GM23248 (cell line): ENCODE measurements around the gene ZFAND5. TPM values are rescaled to one million over a fixed set of nuclear protein-coding genes. Genes with fewer than 3 reads are reported as not detected.

Source experiments
- DNase-seq: peaks from one replicate; pipeline ENCODE4 v3.0.0-alpha.2; 2015
- H2AFZ ChIP-seq: fragments of 200-600 bp; sonication (generic); 2 replicates; pipeline ENCODE4 v1.6.1; 2016; ENCODE audit warnings: antibody characterized with exemption
- H3F3A ChIP-seq: fragments of 200-600 bp; sonication (generic); 2 replicates; pipeline ENCODE4 v1.6.1; 2016; ENCODE audit warnings: mild to moderate bottlenecking, antibody characterized with exemption, mixed run types; ENCODE audit not compliant: insufficient read depth
- H3K27ac ChIP-seq: fragments of 200-600 bp; sonication (generic); 2 replicates; pipeline ENCODE4 v1.5.1; 2016; ENCODE audit warnings: mild to moderate bottlenecking
- H3K27me3 ChIP-seq: fragments of 200-600 bp; sonication (generic); replicated peaks from 2 replicates; pipeline ENCODE4 v1.6.1; 2016; ENCODE audit warnings: mild to moderate bottlenecking; ENCODE audit not compliant: insufficient read depth
- H3K36me3 ChIP-seq: fragments of 200-600 bp; sonication (generic); 2 replicates; pipeline ENCODE4 v1.6.1; 2016; ENCODE audit warnings: low read depth, mild to moderate bottlenecking
- H3K4me1 ChIP-seq: fragments of 200-600 bp; sonication (generic); 2 replicates; pipeline ENCODE4 v1.6.1; 2016; ENCODE audit warnings: mild to moderate bottlenecking; ENCODE audit not compliant: insufficient read depth
- H3K4me2 ChIP-seq: fragments of 200-600 bp; sonication (generic); one replicate; pipeline ENCODE4 v1.6.1; 2016; ENCODE audit warnings: mild to moderate bottlenecking; ENCODE audit not compliant: unreplicated experiment
- H3K4me3 ChIP-seq: fragments of 200-600 bp; sonication (generic); 2 replicates; pipeline ENCODE4 v1.5.1; 2016; ENCODE audit warnings: mild to moderate bottlenecking
- H3K79me2 ChIP-seq: fragments of 200-600 bp; sonication (generic); 2 replicates; pipeline ENCODE4 v1.6.1; 2016; ENCODE audit warnings: mild to moderate bottlenecking; ENCODE audit not compliant: insufficient read depth
- H3K9ac ChIP-seq: fragments of 200-600 bp; sonication (generic); 2 replicates; pipeline ENCODE4 v1.6.1; 2016; ENCODE audit warnings: mild to moderate bottlenecking
- H3K9me2 ChIP-seq: fragments of 200-600 bp; sonication (generic); 2 replicates; pipeline ENCODE4 v1.6.1; 2016; ENCODE audit warnings: mixed run types, mild to moderate bottlenecking, moderate library complexity; ENCODE audit not compliant: insufficient read depth
- H3K9me3 ChIP-seq: fragments of 200-600 bp; sonication (generic); one replicate; pipeline ENCODE4 v1.6.1; 2017; ENCODE audit warnings: low read depth
- H4K20me1 ChIP-seq: fragments of 200-600 bp; sonication (generic); 2 replicates; pipeline ENCODE4 v1.6.0; 2016; ENCODE audit not compliant: insufficient read depth
- EZH2 ChIP-seq: fragments of 200-600 bp; sonication (generic); IDR thresholded peaks from 2 replicates; pipeline ENCODE4 v1.6.1; 2018; ENCODE audit warnings: antibody characterized with exemption, mild to moderate bottlenecking; ENCODE audit not compliant: insufficient read depth, poor library complexity, severe bottlenecking
- EZH2phosphoT487 ChIP-seq: fragments of 200-600 bp; sonication (generic); IDR thresholded peaks from 2 replicates; pipeline ENCODE4 v1.6.1; 2018; ENCODE audit warnings: antibody characterized with exemption, moderate library complexity, mild to moderate bottlenecking, low read depth; ENCODE audit not compliant: insufficient read depth
- WGBS, 2 experiments: methylation state at CpG; one replicate each; pipeline ENCODE4 v1.1.6; 2015 to 2017; ENCODE audit warnings: low lambda C conversion rate in 2 of 2, low coverage in 1 of 2; ENCODE audit errors: missing lambda C conversion rate in 2 of 2; 5-methylcytosine and 5-hydroxymethylcytosine counted together
- in situ Hi-C: fragments of 300-500 bp; cut with MboI; formaldehyde crosslinking; loops from 2 replicates; pipeline ENCODE4 v1.15.0; 2020
- polyA plus RNA-seq: library from polyadenylated mRNA; unstranded; fragments of >200 nt; fragmentation: Nextera tagmentation; extraction: Ambion mirVana; gene quantifications from 2 replicates; pipeline ENCODE4 v1.2.1, GENCODE V29; 2016
- total RNA-seq: library from RNA; depleted of rRNA; stranded (reverse); fragments of >200 nt; shearing (Covaris generic); gene quantifications from 2 replicates; pipeline ENCODE4 v1.2.3, GENCODE V29; 2014

Gene ZFAND5
- total and polyA plus RNA-seq, 2 experiments from 2014 or later = 178 to 184 TPM

DNA sequence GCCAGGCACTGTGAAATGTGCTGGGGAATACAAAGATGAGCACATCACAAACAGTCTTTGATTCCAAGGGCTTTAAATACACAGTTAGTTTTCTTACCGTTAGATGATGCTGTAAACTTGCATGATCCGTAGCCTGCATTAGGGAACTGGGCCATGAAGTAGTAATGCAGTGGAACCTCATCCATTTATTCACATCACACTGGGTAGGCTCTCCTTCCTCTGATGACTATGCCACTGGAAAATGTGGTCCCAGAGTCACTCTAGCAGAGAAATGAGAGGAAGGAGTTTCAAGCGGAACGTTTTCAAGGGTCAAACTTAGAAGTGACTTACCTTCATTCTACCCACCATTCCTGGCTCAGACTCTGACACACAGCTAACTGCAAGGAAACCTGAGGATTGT, 26.4 kb downstream of the ZFAND5 start:
- H3K9me2 ChIP-seq = no peaks in the 10 kb centered on the region
- no peak overlapping the region for H3K27ac ChIP-seq
- H3K9ac ChIP-seq = no peak overlapping the region
- no peak overlapping the region for H3K4me3 ChIP-seq
- DNase-seq = no peak
- no peaks in the 10 kb centered on the region for H3K79me2 ChIP-seq
- H2AFZ ChIP-seq = no peak overlapping the region
- no peaks in the 10 kb centered on the region for H3F3A ChIP-seq
- TF ChIP-seq EZH2phosphoT487 = no peak
- TF ChIP-seq EZH2 = no peak
- in situ Hi-C loops = no loop called here
- no peaks in the 10 kb centered on the region for H3K9me3 ChIP-seq
- no peak overlapping the region for H3K4me2 ChIP-seq
- H3K36me3 ChIP-seq = no peaks in the 10 kb centered on the region
- H3K27me3 ChIP-seq = no peaks in the 10 kb centered on the region
- 86 to 87% methylated on average over 4 of the region's 4 CpGs for WGBS, 2 experiments
- no peaks in the 10 kb centered on the region for H3K4me1 ChIP-seq
- H4K20me1 ChIP-seq = no peaks in the 10 kb centered on the region

DNA sequence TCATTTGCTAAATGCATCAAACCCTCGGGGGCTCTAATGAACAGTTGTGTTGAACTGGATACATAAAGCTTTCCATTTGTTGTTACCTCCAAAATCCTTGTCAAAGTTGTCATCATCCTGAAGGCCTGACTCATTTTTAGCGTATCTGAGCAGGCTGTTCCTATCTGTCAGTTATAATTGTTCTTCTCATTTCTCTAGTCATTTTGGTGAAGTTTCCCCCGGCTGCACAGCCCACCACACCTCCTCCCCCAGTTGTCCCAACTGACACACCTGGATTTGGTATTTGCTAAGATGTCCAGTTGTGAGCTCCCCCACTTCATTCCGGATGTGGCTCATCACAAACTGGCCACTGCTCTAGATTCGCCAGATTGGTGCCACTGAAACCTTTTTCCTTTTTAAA, 27.7 kb downstream of the ZFAND5 start:
- Histone ChIP-seq H3K4me3 (no peak overlapping the region), H3K9me2 (no peaks in the 10 kb centered on the region), H3K9me3 (no peaks in the 10 kb centered on the region), H3K36me3 (no peaks in the 10 kb centered on the region), H3K79me2 (no peaks in the 10 kb centered on the region), H4K20me1 (no peaks in the 10 kb centered on the region), H3K27ac (no peak overlapping the region), H2AFZ (no peak overlapping the region), H3K4me2 (no peak overlapping the region), H3K4me1 (no peaks in the 10 kb centered on the region), H3K27me3 (no peaks in the 10 kb centered on the region), H3F3A (no peaks in the 10 kb centered on the region), H3K9ac (no peak overlapping the region)
- DNase-seq = no peak
- TF ChIP-seq EZH2 (no peak), EZH2phosphoT487 (no peak)
- in situ Hi-C loops = no loop called here
- WGBS, 2 experiments = 73% methylated on average over 5 of the region's 5 CpGs

DNA sequence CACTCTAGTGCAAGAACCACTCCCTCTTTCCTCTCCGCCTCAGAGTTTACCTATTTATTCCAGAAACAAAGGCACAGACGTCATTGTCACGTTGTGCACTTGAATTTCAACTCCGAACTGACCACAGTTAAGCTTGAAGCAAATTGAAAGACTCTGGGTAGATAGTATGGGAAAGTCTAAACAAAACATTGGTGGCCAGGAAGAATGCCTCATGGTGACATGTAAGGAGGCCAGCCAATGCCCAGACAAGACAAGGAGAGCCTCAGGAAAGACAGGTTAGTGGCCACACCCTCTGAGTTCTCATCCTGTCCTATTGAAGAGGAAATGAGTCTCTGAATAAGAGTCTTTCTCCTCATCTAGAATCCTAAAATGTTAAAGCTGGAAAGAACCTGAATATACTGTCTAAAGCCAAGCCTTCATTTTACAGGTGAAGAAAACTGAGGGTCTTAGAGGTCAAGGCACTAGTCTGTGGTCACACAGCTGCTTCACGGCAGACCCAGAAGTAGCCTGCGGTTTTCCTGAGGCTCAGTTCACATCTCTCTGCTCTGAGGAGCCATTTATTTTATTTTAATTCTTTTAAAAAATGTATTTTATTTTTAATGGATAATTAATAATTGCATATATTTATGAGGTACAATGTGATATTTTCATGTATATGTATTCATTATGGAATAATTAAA, 30.2 kb downstream of the ZFAND5 start:
- H3K27me3 ChIP-seq = no peaks in the 10 kb centered on the region
- no peak overlapping the region for H3K9ac ChIP-seq
- H2AFZ ChIP-seq = no peak overlapping the region
- no peaks in the 10 kb centered on the region for H3K9me3 ChIP-seq
- H4K20me1 ChIP-seq = no peaks in the 10 kb centered on the region
- H3K79me2 ChIP-seq = no peaks in the 10 kb centered on the region
- H3K4me1 ChIP-seq = no peaks in the 10 kb centered on the region
- no peak for DNase-seq
- no peak for TF ChIP-seq EZH2phosphoT487
- no peak for TF ChIP-seq EZH2
- H3K9me2 ChIP-seq = no peaks in the 10 kb centered on the region
- H3K27ac ChIP-seq = no peak overlapping the region
- no peak overlapping the region for H3K4me3 ChIP-seq
- in situ Hi-C loops = no loop called here
- no peak overlapping the region for H3K4me2 ChIP-seq
- no peaks in the 10 kb centered on the region for H3F3A ChIP-seq
- H3K36me3 ChIP-seq = no peaks in the 10 kb centered on the region
- WGBS, 2 experiments = 78 to 89% methylated on average over 6 of the region's 6 CpGs

DNA sequence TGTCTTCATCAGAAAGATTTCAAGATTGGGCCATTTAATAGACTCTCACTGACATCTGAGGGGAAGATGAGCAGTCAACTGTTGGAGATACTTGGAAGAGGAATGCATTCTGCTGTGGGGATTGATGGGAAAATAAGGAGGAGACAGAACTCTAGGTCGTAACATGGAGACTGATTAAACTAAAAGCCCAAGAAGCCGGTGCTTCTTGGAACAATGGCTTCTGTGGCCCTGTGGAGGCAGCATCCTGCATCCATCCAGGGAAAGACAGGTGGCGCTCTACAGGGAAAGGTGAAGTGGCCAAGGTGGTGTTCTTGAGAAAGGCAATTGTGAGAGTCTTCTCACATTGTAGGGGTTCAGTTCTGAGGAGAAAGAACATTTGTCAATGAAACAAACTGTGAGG, 31.3 kb downstream of the ZFAND5 start:
- H3K9me3 ChIP-seq = no peaks in the 10 kb centered on the region
- H4K20me1 ChIP-seq = no peaks in the 10 kb centered on the region
- no peak overlapping the region for H3K4me3 ChIP-seq
- DNase-seq = no peak
- no peak overlapping the region for H3K27ac ChIP-seq
- no peaks in the 10 kb centered on the region for H3K79me2 ChIP-seq
- no peaks in the 10 kb centered on the region for H3K36me3 ChIP-seq
- H3K4me2 ChIP-seq = no peak overlapping the region
- TF ChIP-seq EZH2 = no peak
- TF ChIP-seq EZH2phosphoT487 = no peak
- no peaks in the 10 kb centered on the region for H3F3A ChIP-seq
- H3K4me1 ChIP-seq = no peaks in the 10 kb centered on the region
- in situ Hi-C loops = no loop called here
- no peak overlapping the region; the same call in 1 of the 2 replicates for H2AFZ ChIP-seq
- 77 to 91% methylated on average over 3 of the region's 3 CpGs for WGBS, 2 experiments
- H3K9me2 ChIP-seq = no peaks in the 10 kb centered on the region
- no peaks in the 10 kb centered on the region for H3K27me3 ChIP-seq
- no peak overlapping the region for H3K9ac ChIP-seq
